Prostate gland (tissue), 2 donors: ENCODE measurements around the gene MARCHF2.
A peak's percentile ranks its signal among the peaks of the same experiment; 100 is the strongest.

Experiments
- CTCF ChIP-seq, 4 experiments: fragments of 200-600 bp in 2 of 4; fragments of 450-650 bp in 2 of 4; sonication (generic) in 2 of 4; IDR thresholded peaks; 1 replicate in 3 of 4; 2 replicates in 1 of 4; pipeline ENCODE4 v1.5.1; 2016 to 2019; ENCODE audit warnings: antibody characterized with exemption in 4 of 4, mild to moderate bottlenecking in 2 of 4, moderate library complexity in 2 of 4
- POLR2A ChIP-seq: fragments of 450-650 bp; IDR thresholded peaks from one replicate; pipeline ENCODE4 v1.6.1; 2016; ENCODE audit warnings: antibody characterized with exemption, mild to moderate bottlenecking
- POLR2AphosphoS5 ChIP-seq: sonication (generic); formaldehyde crosslinking; IDR thresholded peaks from one replicate; pipeline ENCODE4 v1.6.1; 2017; ENCODE audit warnings: antibody characterized with exemption

DNA sequence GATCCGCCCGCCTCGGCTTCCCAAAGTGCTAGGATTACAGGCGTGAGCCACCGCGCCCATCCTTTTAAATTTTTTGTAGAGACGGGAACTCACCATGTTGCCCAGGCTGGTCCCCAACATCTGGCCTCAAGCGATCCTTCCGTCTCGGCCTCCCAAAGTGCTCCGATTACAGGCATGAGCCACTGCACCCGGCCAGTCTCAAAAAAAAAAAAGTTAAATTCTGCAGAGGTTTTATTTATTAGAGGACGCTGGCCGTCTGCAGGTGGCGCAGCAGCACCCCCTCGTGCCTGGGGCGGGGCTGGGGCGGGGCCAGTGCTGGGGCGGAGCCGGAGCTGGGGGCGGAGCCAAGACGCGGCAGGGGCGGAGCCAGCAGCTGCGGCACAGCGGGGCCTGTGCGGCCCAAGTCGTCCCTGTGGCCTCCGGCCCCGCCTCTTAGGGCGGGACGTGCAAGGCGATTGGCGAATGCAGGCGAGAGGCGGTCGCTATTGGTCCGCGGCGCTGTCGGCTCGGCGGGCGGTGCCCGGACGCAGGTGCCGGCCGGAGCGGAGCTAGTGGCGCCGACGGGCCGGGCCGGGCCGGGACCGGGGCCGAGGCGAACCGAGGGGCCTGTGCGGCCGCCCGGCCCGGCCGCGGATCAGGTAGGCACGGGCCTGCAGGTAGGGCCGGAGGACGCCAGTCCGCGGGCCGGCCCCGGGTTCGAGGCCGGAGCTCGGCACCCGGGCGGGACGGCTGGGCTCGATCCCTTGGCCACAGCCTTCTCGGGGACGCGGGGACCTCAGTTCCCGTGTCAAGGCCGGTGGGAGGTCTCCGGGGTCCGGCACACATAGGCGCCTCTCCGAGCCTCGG lies at the start of gene MARCHF2:
- TF ChIP-seq CTCF (IDR thresholded peaks at IDR 0.05) (peak; percentile 65 to 81 (median 76)), POLR2AphosphoS5 (peak; percentile 77), POLR2A (no peak)
